ENCODE data around the gene SETBP1. TPM values are rescaled to one million over a fixed set of nuclear protein-coding genes. Genes with fewer than 3 reads are reported as not detected.

The SETBP1 gene
- total RNA-seq, 1 donor from 2014 or later: 12.0 TPM

- Histone ChIP-seq H3K4me3 (no peak overlapping the region), H4K20me1 (ENCODE audit: low read depth) (no peaks in the 10 kb centered on the region), H3K27me3 (no peaks in the 10 kb centered on the region), H3K9me3 (ENCODE audit: low read depth) (no peaks in the 10 kb centered on the region), H3F3A (ENCODE audit: low read depth) (no peaks in the 10 kb centered on the region), H2AFZ (replicated peaks) (no peak overlapping the region), H3K4me1 (peaks cover 24% of the 10 kb centered on the region), H3K79me2 (ENCODE audit: low read depth) (peaks cover 11% of the 10 kb centered on the region), H3K27ac (no peak overlapping the region), H3K36me3 (no peaks in the 10 kb centered on the region), H3K4me2 (no peak overlapping the region), H3K9ac (no peak overlapping the region)
- H3K9me3 Mint-ChIP-seq: peaks cover 10% of the 10 kb centered on the region
- no peak overlapping the region for H3K27ac Mint-ChIP-seq
- no peak for DNase-seq (ENCODE audit: low spot score)
- peaks cover 58% of the 10 kb centered on the region for H3K36me3 Mint-ChIP-seq
- peaks cover 20% of the 10 kb centered on the region for H3K4me1 Mint-ChIP-seq
- peaks cover 2% of the 10 kb centered on the region for H3K27me3 Mint-ChIP-seq (ENCODE audit: insufficient read depth, low read depth)
- H3K4me3 Mint-ChIP-seq: no peak overlapping the region
- TF ChIP-seq EZH2phosphoT487 (IDR thresholded peaks at IDR 0.05) (no peak), EZH2 (IDR thresholded peaks at IDR 0.05) (no peak), CTCF (IDR thresholded peaks at IDR 0.05) (no peak)
Measured at GRCh38 chr18:44704135-44704789, 23.6 kb downstream of the SETBP1 start.

- DNase-seq (ENCODE audit: low spot score): no peak
- peaks cover 10% of the 10 kb centered on the region for H3K9me3 Mint-ChIP-seq
- no peak overlapping the region for H3K4me3 Mint-ChIP-seq
- H3K9ac ChIP-seq: no peak overlapping the region
- no peaks in the 10 kb centered on the region for H3K9me3 ChIP-seq (ENCODE audit: low read depth)
- H3K27me3 ChIP-seq: no peaks in the 10 kb centered on the region
- H3K4me1 Mint-ChIP-seq: peaks cover 23% of the 10 kb centered on the region
- no peaks in the 10 kb centered on the region for H3F3A ChIP-seq (ENCODE audit: low read depth)
- no peak overlapping the region for H3K27ac Mint-ChIP-seq
- no peaks in the 10 kb centered on the region for H4K20me1 ChIP-seq (ENCODE audit: low read depth)
- peaks cover 12% of the 10 kb centered on the region for H3K79me2 ChIP-seq (ENCODE audit: low read depth)
- no peak overlapping the region for H2AFZ ChIP-seq (replicated peaks)
- no peak overlapping the region for H3K27ac ChIP-seq
- no peaks in the 10 kb centered on the region for H3K36me3 ChIP-seq
- peaks cover 65% of the 10 kb centered on the region for H3K36me3 Mint-ChIP-seq
- H3K4me3 ChIP-seq: no peak overlapping the region
- H3K4me1 ChIP-seq: peaks cover 23% of the 10 kb centered on the region
- no peak for TF ChIP-seq CTCF (IDR thresholded peaks at IDR 0.05)
- no peak for TF ChIP-seq EZH2 (IDR thresholded peaks at IDR 0.05)
- TF ChIP-seq EZH2phosphoT487 (IDR thresholded peaks at IDR 0.05): no peak
- H3K27me3 Mint-ChIP-seq (ENCODE audit: insufficient read depth, low read depth): peaks cover 5% of the 10 kb centered on the region
- no peak overlapping the region for H3K4me2 ChIP-seq
Measured at GRCh38 chr18:44705075-44705675, 24.5 kb downstream of the SETBP1 start.

GRCh38 chr18:44708451-44709083 is 27.9 kb downstream of the SETBP1 start:
- H3K36me3 Mint-ChIP-seq: peaks cover 64% of the 10 kb centered on the region
- no peak for DNase-seq (ENCODE audit: low spot score)

More at GRCh38 chr18:44708451-44709083, 27.9 kb downstream of the SETBP1 start:
- Mint-ChIP-seq H3K4me1 (peaks cover 30% of the 10 kb centered on the region), H3K27me3 (ENCODE audit: insufficient read depth, low read depth) (peaks cover 6% of the 10 kb centered on the region), H3K9me3 (peaks cover 8% of the 10 kb centered on the region), H3K27ac (no peak overlapping the region), H3K4me3 (no peak overlapping the region)
- H3F3A ChIP-seq (ENCODE audit: low read depth): no peaks in the 10 kb centered on the region
- no peak overlapping the region for H3K4me3 ChIP-seq
- H3K9ac ChIP-seq: no peak overlapping the region
- TF ChIP-seq EZH2phosphoT487 (IDR thresholded peaks at IDR 0.05) (no peak), EZH2 (IDR thresholded peaks at IDR 0.05) (no peak), CTCF (IDR thresholded peaks at IDR 0.05) (no peak)
- H3K4me1 ChIP-seq: peaks cover 18% of the 10 kb centered on the region
- H3K79me2 ChIP-seq (ENCODE audit: low read depth): peaks cover 25% of the 10 kb centered on the region
- no peaks in the 10 kb centered on the region for H4K20me1 ChIP-seq (ENCODE audit: low read depth)
- H3K36me3 ChIP-seq: no peaks in the 10 kb centered on the region
- no peaks in the 10 kb centered on the region for H3K9me3 ChIP-seq (ENCODE audit: low read depth)
- H3K27ac ChIP-seq: no peak overlapping the region
- no peaks in the 10 kb centered on the region for H3K27me3 ChIP-seq
- no peak overlapping the region for H2AFZ ChIP-seq (replicated peaks)
- H3K4me2 ChIP-seq: no peak overlapping the region

Data from neural progenitor cell (in vitro differentiated cells).